K562 (cell line): ENCODE measurements around the gene ZC3H12C. TPM values are rescaled to one million over a fixed set of nuclear protein-coding genes. Genes with fewer than 3 reads are reported as not detected.

Experiments
- ARID4B ChIP-seq: sonication (generic); formaldehyde crosslinking; IDR thresholded peaks from 2 replicates; pipeline ENCODE4 v1.8.0; 2022; ENCODE audit warnings: mild to moderate bottlenecking, missing genetic modification reagents
- BCLAF1 ChIP-seq, 2 experiments: fragments of 450-650 bp in 1 of 2; IDR thresholded peaks; 2 replicates each; pipeline ENCODE4 v1.6.1; 2011 to 2017; ENCODE audit warnings: low read depth in 2 of 2, antibody characterized with exemption in 1 of 2, borderline replicate concordance in 1 of 2, low read length in 1 of 2, mild to moderate bottlenecking in 1 of 2, mixed read lengths in 1 of 2; ENCODE audit not compliant: control insufficient read depth in 1 of 2
- GATAD2B ChIP-seq: fragments of 450-650 bp; IDR thresholded peaks from 2 replicates; pipeline ENCODE4 v1.6.1; 2017; ENCODE audit warnings: mild to moderate bottlenecking, borderline replicate concordance
- GTF2F1 ChIP-seq: IDR thresholded peaks from 2 replicates; pipeline ENCODE4 v1.6.1; 2011; ENCODE audit warnings: low read depth, low read length, improper control_type of control experiment
- PHB ChIP-seq: fragments of 250-450 bp; sonication (Bioruptor Pico); IDR thresholded peaks from 2 replicates; pipeline ENCODE4 v1.5.0; 2021
- POU5F1 ChIP-seq: fragments of 150-350 bp; IDR thresholded peaks from 2 replicates; pipeline ENCODE4 v1.6.1; 2014; ENCODE audit warnings: borderline replicate concordance, low read length, low read depth, mild to moderate bottlenecking; ENCODE audit not compliant: partially characterized antibody
- PTTG1 ChIP-seq: fragments of 450-650 bp; IDR thresholded peaks from 2 replicates; pipeline ENCODE4 v1.6.1; 2016; ENCODE audit warnings: low read depth, mild to moderate bottlenecking, missing genetic modification characterization, missing compliant biosample characterization
- TEAD1 ChIP-seq, 2 experiments: fragments of 450-650 bp in 1 of 2; sonication (generic) in 1 of 2; formaldehyde crosslinking; IDR thresholded peaks; 2 replicates each; pipeline versions ENCODE4 v1.4.0 to v1.8.0; 2020 to 2022; ENCODE audit warnings: mild to moderate bottlenecking in 2 of 2, missing genetic modification reagents in 1 of 2
- TFAP4 ChIP-seq: sonication (generic); formaldehyde crosslinking; IDR thresholded peaks from 2 replicates; pipeline ENCODE4 v1.8.0; 2022; ENCODE audit warnings: missing genetic modification reagents, mild to moderate bottlenecking, moderate library complexity, borderline replicate concordance
- TRIM24 ChIP-seq, 2 experiments: fragments of 450-650 bp; IDR thresholded peaks; 2 replicates each; pipeline ENCODE4 v1.6.1; 2016
- ZNF175 ChIP-seq: fragments of 200-800 bp; sonication (Bioruptor generic); IDR thresholded peaks from 2 replicates; pipeline ENCODE4 v1.6.1; 2016; ENCODE audit warnings: low read depth, mild to moderate bottlenecking, missing genetic modification characterization, missing compliant biosample characterization
- ZNF592 ChIP-seq: fragments of 450-650 bp; IDR thresholded peaks from 2 replicates; pipeline ENCODE4 v1.6.1; 2017; ENCODE audit warnings: antibody characterized with exemption, mild to moderate bottlenecking
- ZZZ3 ChIP-seq: fragments of 450-650 bp; IDR thresholded peaks from 2 replicates; pipeline ENCODE4 v1.6.1; 2016; ENCODE audit warnings: antibody characterized with exemption, mild to moderate bottlenecking, moderate library complexity
- polyA plus RNA-seq, 8 experiments: library from polyadenylated mRNA; depleted of rRNA in 4 of 8; stranded (reverse) in 5 of 8; unstranded in 3 of 8; fragments of >200 nt; fragmentation: Nextera tagmentation in 2 of 8; fragmentation: Illumina TruSeq in 1 of 8; extraction: Ambion mirVana in 2 of 8; extraction: Trizol in 1 of 8; gene quantifications; 2 replicates each; pipeline versions ENCODE4 v1.2.1 to v1.2.3, GENCODE V29; 2011 to 2014; ENCODE audit warnings: inconsistent platforms in 1 of 8, missing spikeins in 1 of 8
- total RNA-seq, 7 experiments: library from RNA; depleted of rRNA in 6 of 7; stranded (reverse); fragments of >200 nt in 6 of 7; fragmentation: Illumina TruSeq in 2 of 7; extraction: Trizol in 2 of 7; gene quantifications; 2 replicates each; pipeline versions ENCODE4 v1.2.1 to v1.2.3, GENCODE V29; 2011 to 2021; ENCODE audit warnings: low replicate concordance in 1 of 7

Gene ZC3H12C
- total and polyA plus RNA-seq, 9 of the 15 experiments (the other 6 are each of a cell fraction or from before 2014, with no cell fraction given), result 0.56 to 5.9 (median 3.3) TPM

GRCh38 chr11:110217223-110217877, 124.2 kb downstream of the ZC3H12C start (continued):
- TF ChIP-seq ARID4B (CRISPR knock-in tag) (no peak), PTTG1 (tag) (no peak), ZNF175 (CRISPR knock-in tag) (no peak), TEAD1 (CRISPR knock-in tag; IDR thresholded peaks at IDR 0.05) (no peak), ZZZ3 (no peak), TFAP4 (CRISPR knock-in tag) (no peak), ZNF592 (no peak), GATAD2B (no peak), BCLAF1 (IDR thresholded peaks at IDR 0.05; ENCODE audit: borderline replicate concordance in 1 of 2, control insufficient read depth in 1 of 2, low read depth in 2 of 2, low read length in 1 of 2) (no peak), PHB (CRISPR knock-in tag) (no peak), POU5F1 (no peak), TRIM24 (IDR thresholded peaks at IDR 0.05) (no peak), GTF2F1 (no peak)
